ENCODE measurements around the gene PBX1. TPM values are rescaled to one million over a fixed set of nuclear protein-coding genes. Genes with fewer than 3 reads are reported as not detected.

Gene PBX1
- total and polyA plus RNA-seq, 2 of the 4 experiments (the other 2 are of a cell fraction): 13.9 to 17.9 TPM

- Histone ChIP-seq H4K8ac (ENCODE audit: low read depth in 2 of 2, low read length in 2 of 2) (no peak overlapping the region), H3K27ac (ENCODE audit: insufficient read depth, low read length) (no peak overlapping the region), H3K56ac (ENCODE audit: extremely low read depth, insufficient read depth, low read length) (no peak overlapping the region), H2BK20ac (ENCODE audit: low read depth, low read length) (no peak overlapping the region), H4K20me1 (ENCODE audit: insufficient read depth, low read length) (no peaks in the 10 kb centered on the region), H3K27me3 (ENCODE audit: control insufficient read depth, insufficient read depth, low read length) (no peaks in the 10 kb centered on the region), H3K4me1 (ENCODE audit: control insufficient read depth, insufficient read depth, low read length) (no peaks in the 10 kb centered on the region), H2AFZ (replicated peaks; ENCODE audit: low read length, poor library complexity) (no peak overlapping the region), H3K9me3 (ENCODE audit: control insufficient read depth, insufficient read depth, low read length) (no peaks in the 10 kb centered on the region), H4K5ac (ENCODE audit: low read depth, low read length) (no peak overlapping the region), H3K4ac (ENCODE audit: low read depth, low read length) (no peak overlapping the region), H3K4me2 (ENCODE audit: low read depth, low read length) (no peak overlapping the region), H2BK5ac (ENCODE audit: low read depth, low read length, poor library complexity, severe bottlenecking) (no peak overlapping the region), H3K36me3 (ENCODE audit: control insufficient read depth, insufficient read depth, low read length) (peaks cover 1% of the 10 kb centered on the region; the same call in 1 of the 2 replicates), H2BK15ac (ENCODE audit: low read depth, low read length) (no peak overlapping the region), H3K79me1 (ENCODE audit: low read depth in 1 of 2, low read length in 2 of 2) (no peaks in the 10 kb centered on the region), H4K91ac (ENCODE audit: insufficient read depth, low read depth, low read length) (no peak overlapping the region), H2BK120ac (ENCODE audit: low read depth, low read length) (no peak overlapping the region), H3K9me1 (ENCODE audit: insufficient read depth, low read length) (no peaks in the 10 kb centered on the region), H3K9ac (ENCODE audit: low read depth, low read length) (no peak overlapping the region), H2AK9ac (replicated peaks; ENCODE audit: low read depth, low read length, poor library complexity) (no peak overlapping the region), H3K14ac (replicated peaks; ENCODE audit: low read depth, low read length) (no peak overlapping the region), H3K4me3 (ENCODE audit: insufficient read depth, low read depth, low read length) (no peak overlapping the region), H3K18ac (ENCODE audit: low read depth, low read length) (no peak overlapping the region), H2AK5ac (ENCODE audit: low read depth, low read length) (no peak overlapping the region), H3K23ac (ENCODE audit: low read depth, low read length) (no peak overlapping the region)
- TF ChIP-seq BHLHE40 (IDR thresholded peaks at IDR 0.05; ENCODE audit: low read depth, low read length) (no peak), CHD1 (IDR thresholded peaks at IDR 0.05; ENCODE audit: low read depth, low read length) (no peak), NFE2L2 (IDR thresholded peaks at IDR 0.05; ENCODE audit: low read depth, low read length) (no peak), MAFK (IDR thresholded peaks at IDR 0.05; ENCODE audit: low read depth, low read length) (no peak), MXI1 (IDR thresholded peaks at IDR 0.05; ENCODE audit: borderline replicate concordance, low read depth, low read length) (no peak), RAD21 (IDR thresholded peaks at IDR 0.05; ENCODE audit: low read length) (no peak)
- DNase-seq (no peak), ATAC-seq (ENCODE audit: low read depth) (no peak)
- ChIA-PET POLR2A (ENCODE audit: unreplicated experiment) (no interaction called here), CTCF (interaction anchor here (0.6 kb wide), 1 partner anchor 290 kb away, joined by 3 read pairs; no protein-coding TSS in a partner anchor)
- no TSS peak for BruUV-seq (replicated peaks)
- intact Hi-C loops (cut with micrococcal nuclease): no loop called here
- WGBS, 2 experiments (ENCODE audit: extremely low coverage in 2 of 2, insufficient read length in 1 of 2): no CpG with 5 or more reads among the region's 4 CpGs
- dilution Hi-C loops (cut with HindIII; ENCODE audit: low sequenced_read_pairs, unreplicated experiment): no loop called here
- in situ Hi-C loops (cut with MboI; ENCODE audit: low sequenced_read_pairs): no loop called here
Observed at GRCh38 chr1:164693564-164694359, 134.8 kb downstream of the PBX1 start.
